Measurements from ENCODE around the gene TMEM106C. TPM values are rescaled to one million over a fixed set of nuclear protein-coding genes. Genes with fewer than 3 reads are reported as not detected.

Gene TMEM106C, protein sequence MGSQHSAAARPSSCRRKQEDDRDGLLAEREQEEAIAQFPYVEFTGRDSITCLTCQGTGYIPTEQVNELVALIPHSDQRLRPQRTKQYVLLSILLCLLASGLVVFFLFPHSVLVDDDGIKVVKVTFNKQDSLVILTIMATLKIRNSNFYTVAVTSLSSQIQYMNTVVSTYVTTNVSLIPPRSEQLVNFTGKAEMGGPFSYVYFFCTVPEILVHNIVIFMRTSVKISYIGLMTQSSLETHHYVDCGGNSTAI
- 100 to 1,000 TPM in 1 of 2 donors, 10 to 100 TPM in 1; 78.1 to 144 TPM for total RNA-seq

DNA sequence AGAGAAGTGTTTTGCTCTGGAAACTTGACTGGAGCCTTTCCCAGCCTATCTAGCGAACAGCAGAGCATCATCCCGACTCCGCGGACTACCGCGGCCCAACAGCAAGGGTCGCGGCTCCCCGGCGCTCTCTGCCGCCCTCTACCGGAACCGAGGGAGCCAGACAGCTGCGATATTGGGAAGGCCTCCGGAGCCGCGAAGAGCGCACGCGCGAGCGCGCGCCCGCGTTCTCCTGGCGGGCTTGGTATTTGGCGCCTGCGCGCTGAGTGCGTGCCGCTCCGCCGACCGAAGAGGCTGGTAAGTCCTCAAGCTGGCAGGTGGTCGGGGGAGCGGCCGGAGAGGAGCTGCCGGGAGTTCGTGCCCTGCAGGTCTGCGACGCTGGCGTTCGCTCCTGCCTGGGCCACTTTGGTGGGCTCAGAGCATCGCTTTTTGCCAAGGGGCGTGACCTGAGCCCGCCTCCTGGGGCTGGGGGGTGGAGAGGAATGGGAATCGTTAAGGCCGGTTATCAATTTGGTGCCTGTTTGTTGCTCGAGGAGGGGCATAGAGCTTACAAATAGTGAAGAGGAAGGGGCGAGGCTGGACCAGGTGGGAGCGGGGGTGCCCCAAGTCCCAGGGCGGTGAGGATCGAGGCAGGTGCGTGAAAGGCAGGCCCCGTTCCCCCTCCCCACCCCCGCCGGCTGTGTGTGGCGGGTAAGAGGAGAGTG is at the start of gene TMEM106C:
Gene TMEM106C, plus strand, starts transcription at position 257 of the 701 bp plus-strand sequence. CDS start 641 bp downstream, outside the sequence.

DNA sequence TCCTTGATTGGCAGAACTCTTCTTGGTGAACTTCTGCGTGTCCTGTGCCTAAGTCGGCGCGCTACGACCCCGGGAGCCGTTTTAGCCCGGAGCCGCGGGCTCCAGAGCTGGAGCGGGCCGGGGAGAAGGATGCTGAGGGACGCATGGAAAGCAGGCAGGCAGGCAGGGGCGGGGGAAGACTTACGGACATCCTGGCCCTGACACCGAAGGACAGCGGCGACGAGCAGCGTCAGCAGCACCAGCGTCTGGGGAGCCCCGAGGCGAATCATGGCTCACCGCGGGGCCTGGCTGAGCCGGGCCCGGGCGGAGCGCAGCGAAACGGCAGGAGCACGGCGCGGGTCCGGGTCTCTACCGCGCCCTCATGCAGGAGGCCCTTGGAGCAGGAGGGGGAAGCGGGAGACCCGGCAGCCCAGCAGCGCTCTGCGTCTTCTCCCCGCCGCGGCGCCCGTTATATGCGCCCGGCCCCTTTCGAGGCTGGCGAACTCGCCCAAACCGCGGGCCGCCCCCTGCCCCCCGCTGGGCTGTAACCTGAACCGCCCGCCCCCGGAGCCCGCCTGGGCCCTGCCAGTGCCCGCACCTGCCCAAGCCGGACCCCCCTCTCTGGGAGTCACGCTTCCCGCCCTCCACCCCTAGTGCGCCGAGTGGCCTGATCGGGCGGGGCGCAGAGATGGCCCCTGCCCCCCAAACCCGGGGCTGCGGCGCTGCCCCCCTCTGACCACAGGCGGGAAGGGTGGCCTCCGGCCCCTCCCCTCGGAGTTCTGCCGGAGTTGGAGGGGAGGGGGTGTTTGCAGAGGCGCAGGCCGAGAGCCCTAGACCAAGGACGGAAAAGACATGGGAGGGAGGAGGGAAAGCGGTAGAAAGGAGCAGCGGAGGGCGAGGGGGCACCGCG is 40.9 kb downstream of the TMEM106C start, which contains the start of gene COL2A1:
Gene COL2A1, minus strand, starts transcription at position 424 of the 889 bp plus-strand sequence. Its CDS starts 155 bp downstream, at position 269.

Other genes with a start within 250 kb of the TMEM106C start
- not detected for gene ENDOU, start 238.1 kb upstream of the TMEM106C start, total RNA-seq
- gene RAPGEF3, start 204.7 kb upstream of the TMEM106C start, total RNA-seq, result not detected
- gene SLC48A1, start 190.4 kb upstream of the TMEM106C start, total RNA-seq, result 1 to 10 TPM; 4.0 to 6.2 TPM
- gene HDAC7, start 143.7 kb upstream of the TMEM106C start, total RNA-seq, result 1 to 10 TPM; 7.6 to 9.0 TPM
- 1 to 10 TPM; 4.8 to 9.7 TPM for gene VDR, start 58.6 kb upstream of the TMEM106C start, total RNA-seq
- under 1 TPM; under 0.01 to 1.00 TPM for gene COL2A1, start 40.9 kb downstream of the TMEM106C start, total RNA-seq
- gene SENP1, start 142.5 kb downstream of the TMEM106C start, total RNA-seq, result 10 to 100 TPM; 24.1 to 29.3 TPM
- gene PFKM, start 155.8 kb downstream of the TMEM106C start, total RNA-seq, result 100 to 1,000 TPM; 104 to 111 TPM
- 10 to 100 TPM; 20.3 to 21.3 TPM for gene ASB8, start 193.9 kb downstream of the TMEM106C start, total RNA-seq
- gene CCDC184, start 220.0 kb downstream of the TMEM106C start, total RNA-seq, result under 1 TPM; under 0.01 to 0.34 TPM
- gene OR10AD1, start 239.7 kb downstream of the TMEM106C start, total RNA-seq, result not detected

Measured in melanocyte of skin (primary cell).